Measurements from ENCODE around the gene PCDHGC3. TPM values are rescaled to one million over a fixed set of nuclear protein-coding genes. Genes with fewer than 3 reads are reported as not detected.
"Not testable (repeated sequence)": the region's sequence is repeated elsewhere in the genome, so short reads cannot be mapped to it uniquely, and the experiment has no call there.

PCDHGC3 gene
- 0.07 and 0.18 TPM in 2 replicates for total RNA-seq

- intact Hi-C loops (cut with micrococcal nuclease): loop anchor here (5.0 kb wide), 1 partner anchor 53 kb away; the partner anchor contains the start of gene PCDHGA11
Measured at GRCh38 chr5:141475625-141476131, at the start of gene PCDHGC3. Gene PCDHGC3 (plus strand): TSS chr5:141475966. CDS start chr5:141476117, 151 bp downstream.

DNA sequence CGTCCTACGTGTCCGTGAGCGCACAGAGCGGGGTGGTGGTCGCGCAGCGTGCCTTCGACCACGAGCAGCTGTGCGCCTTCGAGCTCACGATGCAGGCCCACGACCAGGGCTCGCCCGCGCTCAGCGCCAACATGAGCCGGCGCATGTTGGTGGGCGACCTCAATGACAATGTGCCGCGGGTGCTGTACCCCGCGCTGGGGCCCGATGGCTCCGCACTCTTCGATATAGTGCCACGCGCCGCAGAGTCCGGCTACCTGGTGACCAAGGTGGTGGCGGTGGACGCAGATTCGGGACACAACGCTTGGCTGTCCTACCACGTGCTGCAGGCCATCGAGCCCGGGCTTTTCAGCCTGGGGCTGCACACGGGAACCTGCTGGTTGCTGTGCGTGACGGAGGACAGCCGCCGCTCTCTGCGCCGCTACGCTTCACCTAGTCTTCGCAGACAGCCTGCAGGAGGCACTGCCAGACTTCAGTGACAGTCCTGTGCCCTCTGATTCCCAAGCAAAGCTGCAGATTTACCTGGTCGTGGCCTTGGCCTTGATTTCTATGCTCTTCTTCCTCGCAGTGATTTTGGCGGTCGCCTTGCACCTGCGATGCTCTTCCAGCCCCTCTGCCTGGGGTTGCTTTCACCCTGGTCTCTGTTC lies 47.9 kb upstream of the PCDHGC3 start:
- intact Hi-C loops (cut with micrococcal nuclease): no loop called here

- intact Hi-C loops (cut with micrococcal nuclease): no loop called here
Measured at GRCh38 chr5:141430332-141431113, 45.2 kb upstream of the PCDHGC3 start, which contains the start of gene PCDHGA12. Gene PCDHGA12 (plus strand): TSS chr5:141430507. CDS start chr5:141430760, 253 bp downstream.

GRCh38 chr5:141431286-141431685 lies 44.5 kb upstream of the PCDHGC3 start:
- intact Hi-C loops (cut with micrococcal nuclease): no loop called here

- intact Hi-C loops (cut with micrococcal nuclease): not testable (repeated sequence)
Measured at GRCh38 chr5:141432308-141432707, 43.5 kb upstream of the PCDHGC3 start.

DNA sequence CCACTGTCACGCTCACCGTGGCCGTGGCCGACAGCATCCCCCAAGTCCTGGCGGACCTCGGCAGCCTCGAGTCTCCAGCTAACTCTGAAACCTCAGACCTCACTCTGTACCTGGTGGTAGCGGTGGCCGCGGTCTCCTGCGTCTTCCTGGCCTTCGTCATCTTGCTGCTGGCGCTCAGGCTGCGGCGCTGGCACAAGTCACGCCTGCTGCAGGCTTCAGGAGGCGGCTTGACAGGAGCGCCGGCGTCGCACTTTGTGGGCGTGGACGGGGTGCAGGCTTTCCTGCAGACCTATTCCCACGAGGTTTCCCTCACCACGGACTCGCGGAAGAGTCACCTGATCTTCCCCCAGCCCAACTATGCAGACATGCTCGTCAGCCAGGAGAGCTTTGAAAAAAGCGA lies 43.0 kb upstream of the PCDHGC3 start:
- intact Hi-C loops (cut with micrococcal nuclease): not testable (repeated sequence)

GRCh38 chr5:141434006-141434405 lies 41.8 kb upstream of the PCDHGC3 start:
- intact Hi-C loops (cut with micrococcal nuclease): no loop called here

- intact Hi-C loops (cut with micrococcal nuclease): no loop called here
Measured at GRCh38 chr5:141437221-141437620, 38.5 kb upstream of the PCDHGC3 start.

GRCh38 chr5:141439411-141440141 lies 36.2 kb upstream of the PCDHGC3 start:
- intact Hi-C loops (cut with micrococcal nuclease): no loop called here

GRCh38 chr5:141440341-141440740 lies 35.4 kb upstream of the PCDHGC3 start:
- intact Hi-C loops (cut with micrococcal nuclease): no loop called here

DNA sequence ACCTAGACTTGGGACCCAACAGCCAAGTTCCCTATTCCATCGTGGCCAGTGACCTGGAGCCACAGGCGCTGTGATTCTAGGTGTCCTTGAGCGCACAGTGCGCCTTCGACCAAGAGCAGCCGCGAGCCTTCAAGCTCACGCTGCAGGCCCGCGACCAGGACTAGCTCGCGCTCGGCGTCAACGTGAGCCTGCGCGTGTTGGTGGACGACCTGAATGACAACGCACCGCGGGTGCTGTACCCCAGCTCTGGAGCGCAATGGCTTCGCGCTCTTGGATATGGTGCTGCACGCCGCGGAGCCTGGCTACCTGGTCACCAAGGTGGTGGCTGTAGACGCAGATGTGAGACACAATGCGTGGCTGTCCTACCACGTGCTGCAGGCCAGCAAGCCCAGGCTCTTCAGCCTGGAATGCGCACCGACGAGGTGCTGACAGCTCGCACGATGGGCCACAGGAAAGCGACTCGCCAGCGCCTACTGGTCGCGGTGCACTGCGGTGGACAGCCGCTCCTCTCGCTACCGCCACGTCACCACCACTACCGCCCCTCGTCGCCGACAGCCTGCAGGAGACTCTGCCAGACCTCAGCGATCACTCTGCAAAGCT lies 34.1 kb upstream of the PCDHGC3 start:
- intact Hi-C loops (cut with micrococcal nuclease): no loop called here

DNA sequence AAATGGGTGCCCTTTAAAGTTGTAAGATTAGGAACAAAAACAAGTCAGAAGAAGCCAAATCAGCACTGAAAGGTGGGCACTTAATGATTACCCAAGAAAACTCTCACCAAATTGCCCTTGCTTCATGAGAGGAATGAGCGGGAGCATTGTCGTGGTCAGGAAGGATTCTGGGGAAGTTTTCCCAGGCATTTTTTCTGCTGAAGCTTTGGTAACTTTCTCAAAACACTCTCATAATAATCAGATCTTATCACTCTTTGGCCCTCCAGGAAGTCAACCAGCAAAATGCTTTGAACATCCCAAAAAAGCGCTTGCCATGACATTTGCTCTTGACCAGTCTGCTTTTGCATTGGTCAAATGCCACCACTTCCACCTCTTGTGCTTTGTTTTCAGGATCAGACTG lies 10.4 kb upstream of the PCDHGC3 start:
- intact Hi-C loops (cut with micrococcal nuclease): no loop called here

DNA sequence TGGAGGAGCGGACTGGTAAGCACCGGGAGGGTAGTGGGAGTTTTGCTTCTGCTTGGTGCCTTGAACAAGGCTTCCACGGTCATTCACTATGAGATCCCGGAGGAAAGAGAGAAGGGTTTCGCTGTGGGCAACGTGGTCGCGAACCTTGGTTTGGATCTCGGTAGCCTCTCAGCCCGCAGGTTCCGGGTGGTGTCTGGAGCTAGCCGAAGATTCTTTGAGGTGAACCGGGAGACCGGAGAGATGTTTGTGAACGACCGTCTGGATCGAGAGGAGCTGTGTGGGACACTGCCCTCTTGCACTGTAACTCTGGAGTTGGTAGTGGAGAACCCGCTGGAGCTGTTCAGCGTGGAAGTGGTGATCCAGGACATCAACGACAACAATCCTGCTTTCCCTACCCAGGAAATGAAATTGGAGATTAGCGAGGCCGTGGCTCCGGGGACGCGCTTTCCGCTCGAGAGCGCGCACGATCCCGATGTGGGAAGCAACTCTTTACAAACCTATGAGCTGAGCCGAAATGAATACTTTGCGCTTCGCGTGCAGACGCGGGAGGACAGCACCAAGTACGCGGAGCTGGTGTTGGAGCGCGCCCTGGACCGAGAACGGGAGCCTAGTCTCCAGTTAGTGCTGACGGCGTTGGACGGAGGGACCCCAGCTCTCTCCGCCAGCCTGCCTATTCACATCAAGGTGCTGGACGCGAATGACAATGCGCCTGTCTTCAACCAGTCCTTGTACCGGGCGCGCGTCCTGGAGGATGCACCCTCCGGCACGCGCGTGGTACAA lies 556 bp downstream of the PCDHGC3 start:
- intact Hi-C loops (cut with micrococcal nuclease): loop anchor here (5.0 kb wide), 1 partner anchor 54 kb away; the partner anchor contains the start of gene PCDHGA11

DNA sequence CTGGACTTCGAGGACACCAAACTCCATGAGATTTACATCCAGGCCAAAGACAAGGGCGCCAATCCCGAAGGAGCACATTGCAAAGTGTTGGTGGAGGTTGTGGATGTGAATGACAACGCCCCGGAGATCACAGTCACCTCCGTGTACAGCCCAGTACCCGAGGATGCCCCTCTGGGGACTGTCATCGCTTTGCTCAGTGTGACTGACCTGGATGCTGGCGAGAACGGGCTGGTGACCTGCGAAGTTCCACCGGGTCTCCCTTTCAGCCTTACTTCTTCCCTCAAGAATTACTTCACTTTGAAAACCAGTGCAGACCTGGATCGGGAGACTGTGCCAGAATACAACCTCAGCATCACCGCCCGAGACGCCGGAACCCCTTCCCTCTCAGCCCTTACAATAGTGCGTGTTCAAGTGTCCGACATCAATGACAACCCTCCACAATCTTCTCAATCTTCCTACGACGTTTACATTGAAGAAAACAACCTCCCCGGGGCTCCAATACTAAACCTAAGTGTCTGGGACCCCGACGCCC lies 1.3 kb downstream of the PCDHGC3 start:
- intact Hi-C loops (cut with micrococcal nuclease): loop anchor here (5.0 kb wide), 1 partner anchor 55 kb away; the partner anchor contains the start of gene PCDHGA11

DNA sequence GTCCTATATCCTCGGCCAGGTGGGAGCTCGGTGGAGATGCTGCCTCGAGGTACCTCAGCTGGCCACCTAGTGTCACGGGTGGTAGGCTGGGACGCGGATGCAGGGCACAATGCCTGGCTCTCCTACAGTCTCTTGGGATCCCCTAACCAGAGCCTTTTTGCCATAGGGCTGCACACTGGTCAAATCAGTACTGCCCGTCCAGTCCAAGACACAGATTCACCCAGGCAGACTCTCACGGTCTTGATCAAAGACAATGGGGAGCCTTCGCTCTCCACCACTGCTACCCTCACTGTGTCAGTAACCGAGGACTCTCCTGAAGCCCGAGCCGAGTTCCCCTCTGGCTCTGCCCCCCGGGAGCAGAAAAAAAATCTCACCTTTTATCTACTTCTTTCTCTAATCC lies 2.0 kb downstream of the PCDHGC3 start:
- intact Hi-C loops (cut with micrococcal nuclease): loop anchor here (5.0 kb wide), 1 partner anchor 56 kb away; the partner anchor contains the start of gene PCDHGA11

- intact Hi-C loops (cut with micrococcal nuclease): loop anchor here (5.0 kb wide), 1 partner anchor 56 kb away; the partner anchor contains the start of gene PCDHGA11
Measured at GRCh38 chr5:141478321-141478945, 2.7 kb downstream of the PCDHGC3 start.

GRCh38 chr5:141479776-141480175 lies 4.0 kb downstream of the PCDHGC3 start:
- intact Hi-C loops (cut with micrococcal nuclease): loop anchor here (5.0 kb wide), 1 partner anchor 57 kb away; the partner anchor contains the start of gene PCDHGA11

GRCh38 chr5:141483902-141484301 lies 8.1 kb downstream of the PCDHGC3 start:
- intact Hi-C loops (cut with micrococcal nuclease): no loop called here

DNA sequence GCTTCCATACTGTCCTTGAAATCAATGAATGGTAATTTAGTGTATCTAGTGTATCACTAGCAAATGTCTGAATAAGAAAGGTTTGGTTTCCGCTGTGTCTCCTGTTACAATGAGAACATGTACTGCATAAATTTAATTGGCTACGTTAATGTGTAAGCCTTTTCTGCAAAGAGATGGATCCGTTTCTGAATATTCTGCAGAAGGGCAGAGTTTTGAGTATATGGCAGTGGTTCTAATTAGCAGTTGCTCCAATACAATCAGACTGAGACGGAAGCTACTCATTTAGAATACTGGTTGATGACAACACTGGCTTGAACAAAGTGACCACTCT lies 8.5 kb downstream of the PCDHGC3 start:
- intact Hi-C loops (cut with micrococcal nuclease): no loop called here

Measured in T-helper 2 cell treated with Interferon-gamma antibody and Interleukin-4, amounts not matched to agents 100 ng/mL and 5 ng/mL, for 36 hours (primary cell).